ENCODE measurements around the gene SHISAL1. TPM values are rescaled to one million over a fixed set of nuclear protein-coding genes. Genes with fewer than 3 reads are reported as not detected.
"Not testable (repeated sequence)": the region's sequence is repeated elsewhere in the genome, so short reads cannot be mapped to it uniquely, and the experiment has no call there.

The SHISAL1 gene
- total RNA-seq, 1 donor from 2014 or later, result 7.5 TPM

DNA sequence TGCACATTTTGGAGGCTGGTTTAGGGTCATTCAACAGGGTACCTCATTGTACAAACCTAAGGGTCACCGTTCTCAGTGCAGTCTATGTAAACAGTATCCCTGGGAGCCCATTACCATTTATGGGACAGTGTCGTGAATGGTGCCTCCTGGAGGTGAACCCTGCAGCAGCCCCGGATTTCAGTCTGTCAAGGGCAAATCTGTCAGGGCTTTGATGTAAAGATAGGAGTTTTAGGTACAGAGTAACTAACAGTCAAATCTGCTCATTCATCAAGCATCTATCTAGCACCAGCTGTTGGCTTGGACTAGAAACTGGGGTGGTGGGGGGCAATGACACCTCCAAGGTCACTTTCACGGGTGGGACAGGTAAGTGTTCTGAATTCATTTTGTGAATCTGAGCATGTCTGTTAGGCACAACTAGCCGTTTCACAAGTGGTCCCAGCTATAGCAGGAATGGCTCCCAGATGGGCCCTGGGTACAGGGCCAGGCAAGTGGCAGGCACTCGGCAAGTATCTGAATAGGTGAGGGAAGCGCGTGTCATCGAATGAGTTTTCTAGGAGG lies 68.4 kb downstream of the SHISAL1 start:
- DNase-seq (ENCODE audit: low spot score), result no peak
- H3K4me3 Mint-ChIP-seq (ENCODE audit: unreplicated experiment), result no peak overlapping the region

DNA sequence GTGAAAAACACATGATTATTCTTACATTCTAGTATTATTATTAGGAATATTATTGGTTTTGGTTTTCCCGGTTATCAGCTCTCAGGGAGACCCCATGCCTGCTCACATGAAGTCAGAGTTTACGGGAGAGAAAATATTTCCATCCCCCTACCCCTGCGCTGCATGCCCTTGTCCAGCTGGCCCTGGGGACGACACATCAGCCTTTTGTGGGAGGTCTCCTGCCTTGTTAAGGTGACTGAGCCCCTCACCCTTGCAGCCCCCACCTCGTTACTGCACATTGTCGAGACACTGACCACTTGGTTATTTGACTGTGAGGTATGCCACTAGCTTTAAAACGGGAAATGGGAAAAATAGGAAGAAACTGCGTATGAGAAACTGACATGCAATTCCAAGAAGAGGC lies 69.0 kb downstream of the SHISAL1 start:
- H3K27me3 Mint-ChIP-seq (ENCODE audit: low read depth), result peaks cover 48% of the 10 kb centered on the region
- TF ChIP-seq, protein P1, sequence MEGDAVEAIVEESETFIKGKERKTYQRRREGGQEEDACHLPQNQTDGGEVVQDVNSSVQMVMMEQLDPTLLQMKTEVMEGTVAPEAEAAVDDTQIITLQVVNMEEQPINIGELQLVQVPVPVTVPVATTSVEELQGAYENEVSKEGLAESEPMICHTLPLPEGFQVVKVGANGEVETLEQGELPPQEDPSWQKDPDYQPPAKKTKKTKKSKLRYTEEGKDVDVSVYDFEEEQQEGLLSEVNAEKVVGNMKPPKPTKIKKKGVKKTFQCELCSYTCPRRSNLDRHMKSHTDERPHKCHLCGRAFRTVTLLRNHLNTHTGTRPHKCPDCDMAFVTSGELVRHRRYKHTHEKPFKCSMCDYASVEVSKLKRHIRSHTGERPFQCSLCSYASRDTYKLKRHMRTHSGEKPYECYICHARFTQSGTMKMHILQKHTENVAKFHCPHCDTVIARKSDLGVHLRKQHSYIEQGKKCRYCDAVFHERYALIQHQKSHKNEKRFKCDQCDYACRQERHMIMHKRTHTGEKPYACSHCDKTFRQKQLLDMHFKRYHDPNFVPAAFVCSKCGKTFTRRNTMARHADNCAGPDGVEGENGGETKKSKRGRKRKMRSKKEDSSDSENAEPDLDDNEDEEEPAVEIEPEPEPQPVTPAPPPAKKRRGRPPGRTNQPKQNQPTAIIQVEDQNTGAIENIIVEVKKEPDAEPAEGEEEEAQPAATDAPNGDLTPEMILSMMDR (IDR thresholded peaks at IDR 0.05), result no peak
- H3K9me3 Mint-ChIP-seq (ENCODE audit: low read depth), result peaks cover 8% of the 10 kb centered on the region
- peaks cover 19% of the 10 kb centered on the region for H3K36me3 Mint-ChIP-seq (ENCODE audit: low read depth)
- no peak for DNase-seq (ENCODE audit: low spot score)
- no peak overlapping the region for H3K4me3 Mint-ChIP-seq (ENCODE audit: unreplicated experiment)
- no peaks in the 10 kb centered on the region for H3K4me1 Mint-ChIP-seq (ENCODE audit: low read depth)
- H3K27ac Mint-ChIP-seq (ENCODE audit: unreplicated experiment), result no peak overlapping the region

More for the DNA sequence above, 68.4 kb downstream of the SHISAL1 start:
- TF ChIP-seq, protein P1 (IDR thresholded peaks at IDR 0.05), result no peak
- H3K4me1 Mint-ChIP-seq (ENCODE audit: low read depth), result no peaks in the 10 kb centered on the region
- H3K27me3 Mint-ChIP-seq (ENCODE audit: low read depth), result peaks cover 44% of the 10 kb centered on the region
- H3K27ac Mint-ChIP-seq (ENCODE audit: unreplicated experiment), result no peak overlapping the region
- peaks cover 3% of the 10 kb centered on the region for H3K9me3 Mint-ChIP-seq (ENCODE audit: low read depth)
- peaks cover 21% of the 10 kb centered on the region for H3K36me3 Mint-ChIP-seq (ENCODE audit: low read depth)

DNA sequence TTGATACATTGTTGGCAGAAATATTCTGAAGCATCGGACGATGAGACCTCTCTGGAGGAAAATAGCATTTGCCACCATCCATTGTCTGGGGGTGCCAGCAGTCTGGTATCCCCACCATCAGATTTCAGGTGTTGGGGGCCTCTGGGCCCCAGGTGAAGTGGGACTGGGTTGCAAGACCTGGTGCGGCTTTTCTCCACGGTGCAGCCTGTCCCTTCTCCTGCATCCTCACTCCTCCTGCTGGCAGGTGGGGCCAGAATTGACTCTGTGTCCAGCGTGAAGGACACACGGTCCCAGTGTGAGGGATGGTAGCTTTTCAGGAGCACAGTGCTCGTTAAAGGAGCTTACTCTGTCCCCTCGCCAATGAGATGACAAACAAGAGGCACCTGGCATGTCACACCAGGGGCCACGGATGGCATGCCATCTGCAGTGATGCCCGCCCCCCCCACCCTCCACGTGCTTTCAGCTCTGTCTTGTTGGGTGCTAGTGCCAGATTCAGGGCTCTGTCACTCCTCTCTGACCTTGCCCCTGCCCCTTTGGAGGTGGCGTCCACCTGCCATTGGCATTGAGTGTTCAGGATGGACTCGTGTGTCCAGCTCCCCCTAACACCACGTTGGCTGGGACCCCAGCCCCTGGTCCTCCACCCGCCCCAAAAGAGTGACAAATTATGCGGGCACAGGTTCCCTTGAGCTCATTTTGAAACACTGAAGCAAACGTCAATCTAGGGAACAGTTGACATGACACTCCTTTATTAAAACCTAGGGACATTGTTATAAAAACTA lies 69.6 kb downstream of the SHISAL1 start:
- TF ChIP-seq, protein P1 (IDR thresholded peaks at IDR 0.05), result no peak
- DNase-seq (ENCODE audit: low spot score), result peak; percentile 49
- H3K27me3 Mint-ChIP-seq (ENCODE audit: low read depth), result peaks cover 49% of the 10 kb centered on the region
- H3K36me3 Mint-ChIP-seq (ENCODE audit: low read depth), result peaks cover 16% of the 10 kb centered on the region
- no peak overlapping the region for H3K27ac Mint-ChIP-seq (ENCODE audit: unreplicated experiment)
- no peaks in the 10 kb centered on the region for H3K4me1 Mint-ChIP-seq (ENCODE audit: low read depth)
- peaks cover 9% of the 10 kb centered on the region for H3K9me3 Mint-ChIP-seq (ENCODE audit: low read depth)
- H3K4me3 Mint-ChIP-seq (ENCODE audit: unreplicated experiment), result no peak overlapping the region

DNA sequence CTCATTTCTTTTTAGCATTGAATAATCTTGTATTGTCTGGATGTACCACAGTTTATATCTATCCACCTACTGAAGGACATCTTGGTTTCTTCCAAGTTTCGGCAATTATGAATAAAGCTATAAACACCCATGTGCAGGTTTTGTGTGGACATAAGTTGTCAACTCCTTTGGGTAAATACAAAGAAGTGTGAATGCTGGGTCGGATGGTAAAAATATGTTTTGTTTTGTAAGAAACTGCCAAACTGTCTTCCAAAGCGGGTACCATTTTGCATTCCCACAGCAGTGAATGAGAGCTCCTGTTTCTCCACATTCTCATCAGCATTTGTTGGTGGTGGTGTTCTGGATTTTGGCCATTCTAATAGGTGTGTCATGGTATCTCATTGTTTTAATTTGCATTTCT lies 71.6 kb downstream of the SHISAL1 start:
- H3K36me3 Mint-ChIP-seq (ENCODE audit: low read depth), result peaks cover 12% of the 10 kb centered on the region
- DNase-seq (ENCODE audit: low spot score); H3K4me3 Mint-ChIP-seq (ENCODE audit: unreplicated experiment); H3K4me1 Mint-ChIP-seq (ENCODE audit: low read depth); H3K27ac Mint-ChIP-seq (ENCODE audit: unreplicated experiment): not testable (repeated sequence)
- peaks cover 20% of the 10 kb centered on the region for H3K9me3 Mint-ChIP-seq (ENCODE audit: low read depth)
- peaks cover 54% of the 10 kb centered on the region for H3K27me3 Mint-ChIP-seq (ENCODE audit: low read depth)

DNA sequence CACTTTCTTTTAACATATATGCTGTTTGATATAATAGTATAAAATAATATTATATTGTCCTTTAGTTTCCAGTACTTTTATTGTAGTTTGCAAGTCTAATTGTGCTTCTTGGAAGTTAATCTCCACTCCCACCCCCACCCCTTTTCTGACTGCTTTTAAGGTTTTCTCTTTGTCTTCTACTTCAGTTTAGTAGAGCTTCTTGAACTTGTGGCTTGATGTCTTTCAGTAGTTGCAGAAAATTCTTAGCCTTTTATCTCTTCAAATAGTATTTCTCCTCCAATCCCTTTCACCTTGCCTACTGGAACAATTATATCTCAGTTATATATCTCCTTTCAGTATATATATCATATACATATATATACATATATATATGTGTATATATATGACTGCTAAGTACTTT lies 75.5 kb downstream of the SHISAL1 start:
- H3K27me3 Mint-ChIP-seq (ENCODE audit: low read depth), result peaks cover 36% of the 10 kb centered on the region
- H3K4me3 Mint-ChIP-seq (ENCODE audit: unreplicated experiment), result no peak overlapping the region
- H3K27ac Mint-ChIP-seq (ENCODE audit: unreplicated experiment), result no peak overlapping the region
- peaks cover 20% of the 10 kb centered on the region for H3K9me3 Mint-ChIP-seq (ENCODE audit: low read depth)
- H3K36me3 Mint-ChIP-seq (ENCODE audit: low read depth), result peaks cover 4% of the 10 kb centered on the region
- no peak for DNase-seq (ENCODE audit: low spot score)
- H3K4me1 Mint-ChIP-seq (ENCODE audit: low read depth), result no peaks in the 10 kb centered on the region
- TF ChIP-seq, protein P1 (IDR thresholded peaks at IDR 0.05), result no peak

DNA sequence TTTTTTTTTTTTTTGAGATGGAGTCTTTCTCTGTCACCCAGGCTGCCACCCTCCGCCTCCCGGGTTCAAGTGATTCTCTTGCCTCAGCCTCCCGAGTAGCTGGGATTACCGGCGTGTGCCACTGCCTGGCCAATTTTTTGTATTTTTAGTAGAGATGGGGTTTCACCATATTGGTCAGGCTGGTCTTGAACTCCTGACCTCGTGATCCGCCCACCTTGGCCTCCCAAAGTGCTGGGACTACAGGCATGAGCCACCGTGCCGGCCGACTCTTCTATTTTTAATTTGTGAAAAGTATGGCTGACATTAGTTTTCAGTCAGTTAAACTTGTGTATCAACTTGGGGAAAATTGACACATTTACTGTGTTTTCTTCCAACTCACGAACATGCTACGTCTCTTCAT lies 78.4 kb downstream of the SHISAL1 start:
- Mint-ChIP-seq H3K27me3 (ENCODE audit: low read depth) (peaks cover 16% of the 10 kb centered on the region), H3K9me3 (ENCODE audit: low read depth) (peaks cover 22% of the 10 kb centered on the region)
- not testable (repeated sequence) for DNase-seq (ENCODE audit: low spot score); H3K27ac Mint-ChIP-seq (ENCODE audit: unreplicated experiment); H3K36me3 Mint-ChIP-seq (ENCODE audit: low read depth); H3K4me3 Mint-ChIP-seq (ENCODE audit: unreplicated experiment); H3K4me1 Mint-ChIP-seq (ENCODE audit: low read depth)
